Measurements from ENCODE around the gene TBC1D1. TPM values are rescaled to one million over a fixed set of nuclear protein-coding genes. Genes with fewer than 3 reads are reported as not detected.

TBC1D1 gene
- total RNA-seq, 4 donors from 2014 or later, result 111 to 176 (median 142) TPM

DNA sequence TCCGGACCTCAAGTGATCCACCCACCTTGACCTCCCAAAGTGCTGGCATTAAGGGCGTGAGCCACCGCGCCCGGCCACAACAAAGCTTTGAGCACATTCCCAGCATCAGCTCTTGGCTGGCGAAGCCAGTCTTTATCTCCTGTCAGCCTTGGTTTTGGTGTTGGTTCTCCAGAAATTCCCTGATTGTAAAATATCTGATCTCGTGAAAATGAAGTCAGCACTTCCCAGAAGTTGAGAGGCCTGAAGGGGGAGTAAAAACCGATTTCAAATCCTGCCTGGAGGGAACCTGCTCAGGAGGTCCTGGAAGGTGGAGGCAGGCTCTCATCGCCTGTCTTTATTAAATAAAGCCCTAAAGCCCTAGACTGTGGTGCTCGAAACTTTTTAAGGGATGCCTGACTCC, 102.9 kb downstream of the TBC1D1 start:
- no peak overlapping the region for H3K4me3 ChIP-seq
- DNase-seq (no peak), ATAC-seq (no peak)
- no peak overlapping the region for H3K27ac ChIP-seq
- intact Hi-C loops (cut with DNase I; ENCODE audit: low total_unique reads) (no loop called here), in situ Hi-C loops (cut with MboI; ENCODE audit: low sequenced_read_pairs in 4 of 4) (no loop called here)
- H3K27me3 ChIP-seq, result no peaks in the 10 kb centered on the region
- no peak for TF ChIP-seq POLR2A (IDR thresholded peaks at IDR 0.05)
- TF ChIP-seq, protein P1, sequence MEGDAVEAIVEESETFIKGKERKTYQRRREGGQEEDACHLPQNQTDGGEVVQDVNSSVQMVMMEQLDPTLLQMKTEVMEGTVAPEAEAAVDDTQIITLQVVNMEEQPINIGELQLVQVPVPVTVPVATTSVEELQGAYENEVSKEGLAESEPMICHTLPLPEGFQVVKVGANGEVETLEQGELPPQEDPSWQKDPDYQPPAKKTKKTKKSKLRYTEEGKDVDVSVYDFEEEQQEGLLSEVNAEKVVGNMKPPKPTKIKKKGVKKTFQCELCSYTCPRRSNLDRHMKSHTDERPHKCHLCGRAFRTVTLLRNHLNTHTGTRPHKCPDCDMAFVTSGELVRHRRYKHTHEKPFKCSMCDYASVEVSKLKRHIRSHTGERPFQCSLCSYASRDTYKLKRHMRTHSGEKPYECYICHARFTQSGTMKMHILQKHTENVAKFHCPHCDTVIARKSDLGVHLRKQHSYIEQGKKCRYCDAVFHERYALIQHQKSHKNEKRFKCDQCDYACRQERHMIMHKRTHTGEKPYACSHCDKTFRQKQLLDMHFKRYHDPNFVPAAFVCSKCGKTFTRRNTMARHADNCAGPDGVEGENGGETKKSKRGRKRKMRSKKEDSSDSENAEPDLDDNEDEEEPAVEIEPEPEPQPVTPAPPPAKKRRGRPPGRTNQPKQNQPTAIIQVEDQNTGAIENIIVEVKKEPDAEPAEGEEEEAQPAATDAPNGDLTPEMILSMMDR (IDR thresholded peaks at IDR 0.05 in 4 of 5, conservative IDR thresholded peaks at IDR 0.05 in 1 of 5), result no peak
- no peaks in the 10 kb centered on the region for H3K36me3 ChIP-seq
- no peaks in the 10 kb centered on the region for H3K9me3 ChIP-seq
- H3K4me1 ChIP-seq, result peaks cover 23 to 45% of the 10 kb centered on the region in 2 donors

DNA sequence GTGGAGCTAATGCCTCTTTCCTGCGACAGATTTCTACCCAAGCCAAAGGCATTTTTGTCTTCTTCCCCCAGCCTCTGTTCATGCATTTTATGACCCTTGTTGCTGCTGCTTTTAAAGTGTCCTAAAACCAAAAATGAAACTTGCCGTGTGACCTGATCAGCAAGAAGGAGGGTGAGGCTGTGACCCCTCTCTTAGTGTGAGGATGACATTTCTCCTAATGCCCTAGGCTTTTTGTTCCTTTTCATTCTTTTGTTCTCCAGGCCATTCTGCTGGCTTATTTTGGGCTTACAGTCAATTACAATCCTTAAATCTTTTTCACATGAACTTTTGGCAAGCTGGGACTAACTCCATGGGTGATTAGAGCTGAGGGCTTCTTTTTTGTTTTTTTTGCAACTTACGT, 103.7 kb downstream of the TBC1D1 start:
- Histone ChIP-seq H3K9me3 (no peaks in the 10 kb centered on the region), H3K27ac (no peak overlapping the region), H3K4me3 (no peak overlapping the region), H3K36me3 (no peaks in the 10 kb centered on the region), H3K27me3 (no peaks in the 10 kb centered on the region), H3K4me1 (peaks cover 22 to 38% of the 10 kb centered on the region in 2 donors)
- in situ Hi-C loops (cut with MboI; ENCODE audit: low sequenced_read_pairs in 4 of 4), result no loop called here
- intact Hi-C loops (cut with DNase I; ENCODE audit: low total_unique reads), result no loop called here
- DNase-seq, result no peak
- no peak for ATAC-seq
- TF ChIP-seq, protein P1 (IDR thresholded peaks at IDR 0.05 in 4 of 5, conservative IDR thresholded peaks at IDR 0.05 in 1 of 5), result no peak
- no peak for TF ChIP-seq POLR2A (IDR thresholded peaks at IDR 0.05)

DNA sequence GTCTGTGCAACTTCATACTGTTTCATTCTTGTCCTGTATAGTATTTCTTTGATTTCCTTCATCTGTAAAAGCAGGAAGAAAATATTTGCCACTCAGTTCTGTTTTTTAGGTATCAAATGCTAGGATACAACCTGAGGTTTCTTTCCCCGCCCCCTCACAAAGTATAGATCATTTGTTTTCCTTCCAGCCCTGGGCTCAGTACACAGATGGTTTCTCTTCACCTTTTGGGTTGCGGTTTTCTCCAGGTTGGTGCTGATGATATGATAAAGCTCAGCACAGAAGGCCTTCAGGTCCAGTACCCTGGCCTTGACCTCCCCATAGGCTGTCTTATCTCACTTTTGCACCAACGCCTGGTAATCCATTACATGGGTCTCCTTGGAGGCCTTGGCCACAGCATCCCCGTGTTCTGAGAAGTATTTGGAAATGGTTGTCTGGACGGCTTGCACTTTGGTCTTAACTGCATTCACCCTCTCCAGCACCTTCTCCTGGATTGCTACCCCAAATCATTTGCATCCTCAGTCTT, 104.5 kb downstream of the TBC1D1 start:
- no peak overlapping the region for H3K27ac ChIP-seq
- in situ Hi-C loops (cut with MboI; ENCODE audit: low sequenced_read_pairs in 4 of 4), result no loop called here

DNA sequence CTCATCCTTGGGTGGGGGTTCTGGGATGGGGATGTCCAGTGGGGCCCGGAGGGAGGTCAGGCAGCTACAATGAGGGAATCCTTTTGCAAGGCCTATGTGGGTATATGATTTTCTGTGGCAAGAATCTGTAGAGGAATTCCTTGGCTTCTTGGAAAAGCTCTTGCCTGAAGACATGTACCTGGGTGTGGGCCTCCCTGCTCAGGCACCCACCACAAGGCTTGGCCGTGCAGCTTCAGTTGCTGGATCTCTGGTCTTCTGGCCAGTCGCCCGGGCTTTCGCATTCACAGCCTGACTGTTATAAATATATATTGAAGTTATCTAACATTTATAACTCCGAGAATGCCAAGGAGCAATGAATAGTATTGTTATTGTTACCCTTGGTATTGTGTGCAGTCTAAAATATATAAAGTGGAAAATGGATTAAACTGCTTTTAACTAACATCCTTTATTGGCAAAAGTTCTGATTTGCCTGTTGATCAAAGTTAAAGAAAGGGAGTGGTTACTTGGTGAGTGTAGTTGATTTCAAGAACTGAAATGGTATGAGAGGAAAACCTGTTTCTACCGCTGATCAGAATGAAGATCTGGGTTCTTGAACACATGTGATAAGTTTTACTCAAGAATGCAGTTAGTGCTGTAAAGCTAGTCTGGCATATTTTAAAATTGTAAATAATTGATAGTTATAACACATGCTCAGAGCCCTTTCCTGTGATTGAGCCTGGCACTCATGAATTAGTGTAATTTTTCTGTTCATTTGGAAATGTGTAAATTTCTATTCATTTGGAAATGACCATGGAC, 105.3 kb downstream of the TBC1D1 start:
- H3K4me1 ChIP-seq, result peaks cover 13 to 26% of the 10 kb centered on the region in 2 donors
- H3K27ac ChIP-seq, result no peak overlapping the region
- H3K36me3 ChIP-seq, result no peaks in the 10 kb centered on the region
- TF ChIP-seq, protein P1 (IDR thresholded peaks at IDR 0.05 in 4 of 5, conservative IDR thresholded peaks at IDR 0.05 in 1 of 5), result no peak
- no peak for TF ChIP-seq POLR2A (IDR thresholded peaks at IDR 0.05)
- intact Hi-C loops (cut with DNase I; ENCODE audit: low total_unique reads) (no loop called here), in situ Hi-C loops (cut with MboI; ENCODE audit: low sequenced_read_pairs in 4 of 4) (no loop called here)
- H3K4me3 ChIP-seq, result no peak overlapping the region
- H3K9me3 ChIP-seq, result no peaks in the 10 kb centered on the region
- no peak for DNase-seq
- ATAC-seq, result no peak
- H3K27me3 ChIP-seq, result no peaks in the 10 kb centered on the region

More for the DNA sequence above, 104.5 kb downstream of the TBC1D1 start:
- ATAC-seq (no peak), DNase-seq (no peak)
- Histone ChIP-seq H3K4me1 (peaks cover 15 to 34% of the 10 kb centered on the region in 2 donors), H3K4me3 (no peak overlapping the region), H3K36me3 (no peaks in the 10 kb centered on the region), H3K27me3 (no peaks in the 10 kb centered on the region), H3K9me3 (no peaks in the 10 kb centered on the region)
- TF ChIP-seq, protein P1 (IDR thresholded peaks at IDR 0.05 in 4 of 5, conservative IDR thresholded peaks at IDR 0.05 in 1 of 5), result no peak
- no peak for TF ChIP-seq POLR2A (IDR thresholded peaks at IDR 0.05)
- intact Hi-C loops (cut with DNase I; ENCODE audit: low total_unique reads), result no loop called here
